Fibroblast of the conjunctiva (primary cell): ENCODE results near the gene RGR.
"Not testable (repeated sequence)": the region's sequence is repeated elsewhere in the genome, so short reads cannot be mapped to it uniquely, and the experiment has no call there.

Experiments used
- DNase-seq: peaks from one replicate; pipeline ENCODE4 v3.0.0-alpha.2; 2010; ENCODE audit warnings: low read depth

RGR gene

GRCh38 chr10:84258034-84258695, 13.3 kb downstream of the RGR start:
- DNase-seq = no peak

DNA sequence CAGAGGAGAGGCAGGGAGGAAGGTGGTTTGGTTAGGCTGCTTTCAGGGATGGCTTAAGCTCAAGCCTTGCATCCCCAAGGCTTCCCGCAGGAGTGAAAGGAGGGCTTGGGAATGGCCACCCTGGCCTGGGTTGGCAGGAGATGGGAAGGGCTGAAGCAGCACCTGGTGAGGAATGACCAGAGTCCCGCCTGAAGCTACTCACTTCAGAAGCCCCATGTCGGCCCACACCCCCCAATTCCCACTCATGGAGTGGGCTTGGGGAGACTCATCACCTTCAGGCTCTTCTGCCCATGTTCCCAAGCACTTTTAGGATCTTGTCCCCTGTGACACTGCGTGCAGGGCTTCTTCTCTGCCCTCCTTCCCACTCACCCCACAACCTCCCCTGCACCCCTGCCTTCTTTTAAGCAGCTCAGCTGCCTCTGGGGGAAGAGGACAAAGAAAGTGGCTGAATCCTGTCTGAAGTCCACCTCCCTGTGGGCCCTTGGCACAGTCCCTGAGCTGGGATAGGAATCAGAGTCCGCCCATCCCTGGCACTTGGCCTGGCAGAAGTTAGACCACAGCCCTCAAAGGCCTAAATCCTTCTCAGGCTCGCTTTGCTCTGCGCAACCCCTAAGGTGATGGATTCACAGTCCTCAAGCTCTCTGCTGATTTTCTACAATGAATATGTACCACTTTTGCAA, 16.5 kb downstream of the RGR start:
- DNase-seq = no peak

- DNase-seq = no peak
Observed at GRCh38 chr10:84262190-84262956, 17.5 kb downstream of the RGR start.

GRCh38 chr10:84263716-84264115, 18.9 kb downstream of the RGR start:
- DNase-seq = no peak

DNA sequence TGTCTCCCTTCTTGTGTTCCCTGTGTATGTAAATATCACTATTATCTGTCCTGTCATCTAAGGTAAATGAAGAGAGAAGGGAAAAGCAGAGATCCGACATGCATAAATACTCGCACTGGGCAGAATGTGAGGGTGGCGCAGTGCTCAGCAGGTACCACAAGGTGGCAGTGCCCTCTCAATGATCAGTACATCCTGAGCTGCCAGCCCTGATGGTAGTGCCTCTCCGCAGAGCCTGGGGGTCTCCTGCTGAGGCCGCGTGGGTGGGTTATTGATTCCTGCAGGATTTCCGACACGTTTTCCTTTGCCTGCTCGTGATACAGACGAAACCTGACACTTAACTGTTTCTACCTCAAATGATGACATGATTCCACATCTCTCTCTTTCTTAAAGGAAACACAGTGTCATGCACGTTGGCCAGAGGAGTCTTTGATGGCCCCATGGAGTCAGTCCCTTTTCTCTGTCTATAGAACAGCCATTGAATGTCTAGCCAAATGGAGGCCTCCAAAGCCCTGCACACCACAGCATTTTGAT, 19.8 kb downstream of the RGR start:
- peak; percentile 40 for DNase-seq

GRCh38 chr10:84265418-84265817, 20.6 kb downstream of the RGR start:
- DNase-seq = no peak

- DNase-seq = peak; percentile 32
Observed at GRCh38 chr10:84267503-84268126, 22.8 kb downstream of the RGR start.

- DNase-seq = no peak
Observed at GRCh38 chr10:84269162-84269561, 24.3 kb downstream of the RGR start.

- DNase-seq = peak; percentile 34
Observed at GRCh38 chr10:84269773-84270172, 24.9 kb downstream of the RGR start.

GRCh38 chr10:84270708-84271107, 25.9 kb downstream of the RGR start:
- no peak for DNase-seq

- DNase-seq = not testable (repeated sequence)
Observed at GRCh38 chr10:84279876-84280475, 35.1 kb downstream of the RGR start.

GRCh38 chr10:84286695-84287094, 41.8 kb downstream of the RGR start:
- no peak for DNase-seq

DNA sequence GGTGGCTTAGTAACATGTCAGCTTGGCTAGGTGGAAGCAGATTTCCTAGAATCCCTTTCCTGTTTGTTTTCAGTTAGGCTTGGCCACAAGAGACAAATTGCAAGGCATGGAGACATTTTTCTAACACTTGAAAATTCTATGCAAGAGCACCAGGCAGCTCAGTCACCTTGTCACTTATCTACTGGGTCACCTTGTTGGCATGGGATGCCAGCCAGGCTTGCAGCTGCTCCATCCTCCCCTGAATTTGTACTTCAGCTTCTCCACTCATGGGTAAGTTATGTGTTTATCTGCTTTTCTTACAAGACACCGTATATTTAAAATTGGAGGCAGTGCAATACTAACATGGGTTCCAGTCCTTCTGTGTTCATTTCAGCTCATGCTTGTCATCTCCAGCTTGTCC, 43.3 kb downstream of the RGR start:
- no peak for DNase-seq

GRCh38 chr10:84289521-84290200, 44.8 kb downstream of the RGR start:
- no peak for DNase-seq

- DNase-seq = no peak
Observed at GRCh38 chr10:84290235-84290634, 45.4 kb downstream of the RGR start.

- no peak for DNase-seq
Observed at GRCh38 chr10:84291384-84291783, 46.5 kb downstream of the RGR start.

DNA sequence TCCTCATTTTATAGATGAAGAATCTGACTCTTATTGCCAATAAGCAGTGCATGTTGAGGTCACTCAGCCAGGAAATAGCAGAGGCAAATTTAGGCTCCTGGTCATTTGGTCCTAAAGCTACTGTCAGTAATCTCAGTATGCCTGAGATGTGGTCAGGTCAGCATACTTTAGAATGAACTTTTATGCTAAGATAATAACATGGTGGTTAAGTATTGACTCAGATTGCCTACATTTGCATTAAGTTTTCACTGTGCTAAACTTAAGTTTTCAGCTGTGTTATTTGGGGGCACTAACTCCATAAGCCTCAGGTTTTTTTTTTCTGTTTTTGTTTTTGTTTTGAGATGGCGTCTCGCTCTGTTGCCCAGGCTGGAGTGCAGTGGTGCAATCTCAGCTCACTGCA, 47.6 kb downstream of the RGR start:
- no peak for DNase-seq

GRCh38 chr10:84293171-84293570, 48.3 kb downstream of the RGR start:
- no peak for DNase-seq

DNA sequence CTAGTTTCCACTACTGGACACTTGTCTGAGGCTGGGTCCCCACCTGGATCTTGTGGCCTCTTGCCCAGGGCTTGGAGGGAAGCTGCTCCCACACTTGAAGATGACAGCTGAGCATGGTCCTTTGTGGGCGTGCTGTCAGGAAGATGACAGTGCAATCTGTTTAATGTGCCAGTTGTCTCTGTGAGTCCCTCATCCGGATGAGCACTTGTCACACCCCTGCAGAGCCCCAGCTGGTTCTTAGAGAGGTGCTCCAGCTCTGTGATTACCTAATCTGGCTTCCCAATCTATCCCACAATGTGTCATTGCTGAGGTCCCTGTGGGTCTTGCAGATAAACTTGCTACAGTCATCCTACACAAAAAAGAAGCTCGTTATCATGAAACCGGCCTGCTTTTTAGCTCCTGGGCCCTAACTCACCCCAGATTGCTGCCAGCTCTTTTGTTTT, 48.7 kb downstream of the RGR start:
- no peak for DNase-seq

- no peak for DNase-seq
Observed at GRCh38 chr10:84294766-84295447, 50.1 kb downstream of the RGR start.
